ENCODE measurements around the gene SLC9A5.

DNA sequence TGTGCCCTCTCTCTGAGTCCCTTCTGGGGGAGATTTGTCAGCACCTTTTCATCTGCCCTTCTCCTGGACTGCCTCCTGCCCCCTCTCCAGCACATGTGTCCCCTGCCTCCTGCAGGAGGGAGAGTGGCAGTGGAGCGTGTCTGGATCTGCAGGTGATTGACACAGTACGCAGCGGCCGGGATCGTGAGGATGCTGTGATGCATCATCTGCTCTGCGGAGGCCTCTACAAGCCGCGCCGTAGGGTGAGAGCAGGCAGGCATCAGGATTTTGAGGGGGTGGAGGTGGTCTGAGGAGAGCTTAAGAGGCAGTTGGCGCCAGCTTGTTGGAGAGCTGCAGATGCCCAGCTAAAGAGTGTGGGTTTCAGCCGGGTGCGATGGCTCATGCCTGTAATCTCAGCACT, 10.9 kb downstream of the SLC9A5 start:
- no peak for TF ChIP-seq POLR2A (IDR thresholded peaks at IDR 0.05)
- TF ChIP-seq, protein P1, sequence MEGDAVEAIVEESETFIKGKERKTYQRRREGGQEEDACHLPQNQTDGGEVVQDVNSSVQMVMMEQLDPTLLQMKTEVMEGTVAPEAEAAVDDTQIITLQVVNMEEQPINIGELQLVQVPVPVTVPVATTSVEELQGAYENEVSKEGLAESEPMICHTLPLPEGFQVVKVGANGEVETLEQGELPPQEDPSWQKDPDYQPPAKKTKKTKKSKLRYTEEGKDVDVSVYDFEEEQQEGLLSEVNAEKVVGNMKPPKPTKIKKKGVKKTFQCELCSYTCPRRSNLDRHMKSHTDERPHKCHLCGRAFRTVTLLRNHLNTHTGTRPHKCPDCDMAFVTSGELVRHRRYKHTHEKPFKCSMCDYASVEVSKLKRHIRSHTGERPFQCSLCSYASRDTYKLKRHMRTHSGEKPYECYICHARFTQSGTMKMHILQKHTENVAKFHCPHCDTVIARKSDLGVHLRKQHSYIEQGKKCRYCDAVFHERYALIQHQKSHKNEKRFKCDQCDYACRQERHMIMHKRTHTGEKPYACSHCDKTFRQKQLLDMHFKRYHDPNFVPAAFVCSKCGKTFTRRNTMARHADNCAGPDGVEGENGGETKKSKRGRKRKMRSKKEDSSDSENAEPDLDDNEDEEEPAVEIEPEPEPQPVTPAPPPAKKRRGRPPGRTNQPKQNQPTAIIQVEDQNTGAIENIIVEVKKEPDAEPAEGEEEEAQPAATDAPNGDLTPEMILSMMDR (IDR thresholded peaks at IDR 0.05): no peak

Data from testis (tissue), 2 donors.